DLD1 (cell line): Measurements from ENCODE around the gene UBAP1L.
"Not testable (repeated sequence)": the region's sequence is repeated elsewhere in the genome, so short reads cannot be mapped to it uniquely, and the experiment has no call there.

Source experiments
- in situ Hi-C: cut with HindIII; loops from 2 replicates; pipeline ENCODE4 v1.10.0; 2017; ENCODE audit warnings: low sequenced_read_pairs

Gene UBAP1L

DNA sequence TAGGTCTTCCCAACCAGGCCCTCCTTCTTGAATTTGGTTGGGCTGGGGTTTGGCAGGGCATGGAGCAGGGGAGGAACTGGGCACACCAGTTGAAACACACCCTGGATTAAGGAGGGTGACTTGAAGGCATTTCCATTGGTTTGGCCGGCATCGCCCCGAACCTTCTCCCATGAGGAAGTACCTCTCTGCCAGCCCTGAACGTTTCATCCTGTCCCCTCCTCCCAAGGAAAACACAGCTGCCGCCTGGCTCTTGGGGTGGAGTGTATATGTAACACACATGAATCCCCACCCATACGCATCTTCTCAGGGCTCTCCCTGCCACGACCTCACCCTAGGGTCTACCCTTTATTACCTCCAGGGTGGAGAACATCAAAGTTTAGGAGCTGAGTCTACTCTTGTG is 14.6 kb downstream of the UBAP1L start:
- in situ Hi-C loops = no loop called here

DNA sequence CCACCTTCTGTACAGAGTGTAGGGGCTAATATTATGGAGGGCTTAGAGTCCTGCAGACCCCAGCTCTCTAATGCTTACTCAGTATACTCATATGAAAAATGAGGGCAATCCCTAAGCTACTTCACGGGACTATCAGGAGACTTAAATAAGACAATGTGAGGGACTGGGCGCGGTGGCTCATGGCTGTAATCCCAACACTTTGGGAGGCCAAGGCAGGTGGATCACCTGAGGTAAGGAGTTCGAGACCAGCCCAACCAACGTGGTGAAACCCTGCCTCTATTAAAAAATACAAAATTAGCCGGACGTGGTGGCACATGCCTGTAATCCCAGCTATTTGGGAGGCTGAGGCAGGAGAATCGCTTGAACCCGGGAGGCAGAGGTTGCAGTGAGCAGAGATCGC is 15.2 kb downstream of the UBAP1L start:
- in situ Hi-C loops = not testable (repeated sequence)

DNA sequence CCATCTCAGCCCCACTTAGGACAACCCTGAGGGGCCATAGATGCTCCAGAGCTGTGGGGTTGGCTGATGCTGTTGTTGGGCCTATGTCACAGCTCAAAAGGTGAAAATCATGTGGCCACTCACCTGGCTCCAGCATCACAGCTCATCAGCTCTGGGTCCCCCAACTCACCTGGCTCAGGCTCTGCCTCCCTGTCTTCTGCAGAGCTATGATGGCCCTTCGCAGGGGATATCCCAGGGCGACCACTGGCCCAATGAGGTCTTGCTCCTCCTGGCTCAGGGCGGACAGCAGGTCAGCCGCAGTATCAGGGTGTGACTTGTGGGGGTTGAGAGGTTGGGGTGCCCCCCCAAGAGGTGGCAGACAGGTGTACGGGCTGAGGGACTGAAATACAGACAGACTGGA is 15.7 kb downstream of the UBAP1L start:
- in situ Hi-C loops = no loop called here

DNA sequence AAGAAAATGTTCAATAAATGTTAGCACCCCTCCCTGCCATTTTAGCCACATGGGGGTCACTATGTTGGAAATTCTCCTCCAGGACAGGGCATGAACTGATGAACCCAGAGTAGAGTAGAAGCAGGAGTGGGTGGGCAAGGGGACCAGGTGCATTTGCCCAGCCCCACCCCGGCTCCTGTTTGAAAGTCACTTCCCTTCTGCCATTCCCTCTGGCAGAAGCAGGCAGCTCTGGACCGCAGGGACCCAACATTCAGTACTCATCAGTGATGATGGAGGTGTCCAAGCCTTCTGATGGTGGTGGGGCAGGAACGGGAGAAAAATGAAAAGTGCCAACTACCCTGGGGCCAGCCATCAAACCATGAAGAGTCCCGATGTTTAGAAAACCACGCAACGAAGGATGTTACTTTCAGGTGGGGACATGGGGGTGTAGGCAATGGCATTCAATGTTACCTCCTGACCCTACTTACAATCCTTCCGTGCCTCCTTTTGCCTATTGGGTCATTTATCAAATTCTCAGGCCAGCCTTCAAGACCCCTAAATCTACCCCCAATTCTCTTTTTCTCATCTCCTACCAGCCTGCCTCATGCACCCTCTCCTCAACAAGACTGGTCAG is 17.2 kb downstream of the UBAP1L start:
- in situ Hi-C loops = no loop called here

DNA sequence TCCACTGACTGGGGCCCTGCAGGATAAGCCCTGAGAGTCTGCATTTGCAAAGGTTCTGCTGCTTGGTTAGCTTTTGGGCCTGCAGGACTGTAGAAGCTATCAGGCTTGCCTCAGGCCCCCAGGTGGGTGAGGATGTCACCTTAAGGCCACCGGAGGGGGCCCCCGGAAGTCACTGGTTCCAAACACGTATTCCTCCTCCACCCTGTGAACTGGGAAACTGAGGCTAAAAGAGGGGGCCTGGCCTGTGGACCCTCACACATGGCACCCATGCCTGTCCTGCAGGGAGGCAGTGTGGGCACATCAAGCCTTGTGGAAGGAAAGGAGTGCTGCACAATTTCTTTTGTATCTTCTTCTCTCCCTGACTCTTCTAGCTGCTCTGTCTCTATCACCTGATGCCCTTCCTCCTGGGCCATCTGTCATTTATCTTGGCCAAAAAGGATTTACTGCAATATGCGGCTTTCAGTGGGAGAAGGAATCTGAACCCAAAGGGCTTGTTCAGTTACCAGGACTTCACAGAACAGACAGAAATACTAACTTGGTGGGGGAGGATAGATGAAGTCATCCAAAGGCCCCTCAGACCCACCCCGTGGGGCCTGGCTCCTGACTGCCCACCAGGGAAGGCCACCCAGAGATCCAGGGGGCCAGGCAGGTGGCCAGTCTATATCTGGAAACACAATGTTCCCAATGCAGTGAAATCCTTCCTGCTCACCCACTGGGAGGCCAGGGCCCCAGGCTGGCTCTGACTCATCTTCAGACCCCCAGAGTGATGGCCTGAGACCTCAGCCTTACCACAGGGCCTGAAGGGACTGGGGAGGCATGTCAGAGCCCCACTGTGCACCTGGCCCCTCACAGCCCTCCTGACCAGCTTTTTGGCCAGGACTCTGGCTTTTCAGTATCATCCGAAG is 18.3 kb downstream of the UBAP1L start:
- in situ Hi-C loops = no loop called here

DNA sequence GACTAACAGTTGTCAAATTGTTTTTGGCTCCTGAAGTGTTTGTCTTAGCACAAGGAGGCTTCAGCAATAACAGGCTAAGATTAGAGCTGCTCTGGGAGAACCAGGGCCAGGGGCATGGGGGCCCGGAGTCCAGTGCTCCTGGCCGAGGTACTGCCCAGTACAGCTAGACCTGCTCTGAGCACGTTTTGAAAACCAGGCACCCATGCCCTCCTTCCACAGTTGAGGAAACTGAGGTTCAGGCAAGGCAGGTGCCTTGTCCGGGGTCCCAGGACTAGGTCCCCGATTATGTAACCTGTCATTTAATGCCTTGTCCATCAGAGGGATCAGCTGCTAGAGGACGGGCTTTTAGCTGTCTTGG is 19.3 kb downstream of the UBAP1L start:
- in situ Hi-C loops = no loop called here

DNA sequence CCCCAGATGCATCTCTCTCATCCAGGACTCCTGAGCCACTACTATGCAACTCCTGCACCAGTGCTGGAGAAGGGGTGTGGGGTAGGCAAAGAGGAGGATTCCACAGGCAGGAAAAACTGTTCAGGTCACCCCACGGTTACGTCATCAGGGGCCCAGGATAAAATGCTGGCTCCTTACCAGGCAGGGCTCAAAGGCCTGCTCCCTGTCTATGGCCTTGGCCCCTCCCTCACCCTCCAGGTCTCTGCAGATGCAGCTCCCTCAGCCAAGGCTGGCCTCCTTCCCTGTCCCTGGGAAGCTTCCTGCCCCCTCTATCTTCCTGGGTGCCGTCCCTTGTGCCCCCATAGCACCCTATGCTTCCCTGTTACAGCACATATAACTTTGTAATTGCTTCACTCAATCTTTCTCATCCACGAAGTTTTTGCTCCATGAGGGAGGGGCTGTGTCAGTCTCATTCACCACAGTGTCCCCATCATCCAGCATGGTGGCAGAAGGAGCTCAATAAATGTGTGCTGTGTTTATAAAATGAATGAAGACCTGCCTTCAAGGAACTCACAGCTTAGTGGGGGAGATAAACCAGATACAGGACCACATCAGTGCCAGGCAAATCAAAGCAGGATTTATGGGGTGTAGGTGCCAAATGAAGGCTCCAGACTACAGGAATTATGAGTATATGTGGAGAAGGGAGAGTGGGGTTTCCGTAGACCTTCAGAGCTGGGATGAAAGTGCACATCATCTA is 19.8 kb downstream of the UBAP1L start:
- in situ Hi-C loops = no loop called here

DNA sequence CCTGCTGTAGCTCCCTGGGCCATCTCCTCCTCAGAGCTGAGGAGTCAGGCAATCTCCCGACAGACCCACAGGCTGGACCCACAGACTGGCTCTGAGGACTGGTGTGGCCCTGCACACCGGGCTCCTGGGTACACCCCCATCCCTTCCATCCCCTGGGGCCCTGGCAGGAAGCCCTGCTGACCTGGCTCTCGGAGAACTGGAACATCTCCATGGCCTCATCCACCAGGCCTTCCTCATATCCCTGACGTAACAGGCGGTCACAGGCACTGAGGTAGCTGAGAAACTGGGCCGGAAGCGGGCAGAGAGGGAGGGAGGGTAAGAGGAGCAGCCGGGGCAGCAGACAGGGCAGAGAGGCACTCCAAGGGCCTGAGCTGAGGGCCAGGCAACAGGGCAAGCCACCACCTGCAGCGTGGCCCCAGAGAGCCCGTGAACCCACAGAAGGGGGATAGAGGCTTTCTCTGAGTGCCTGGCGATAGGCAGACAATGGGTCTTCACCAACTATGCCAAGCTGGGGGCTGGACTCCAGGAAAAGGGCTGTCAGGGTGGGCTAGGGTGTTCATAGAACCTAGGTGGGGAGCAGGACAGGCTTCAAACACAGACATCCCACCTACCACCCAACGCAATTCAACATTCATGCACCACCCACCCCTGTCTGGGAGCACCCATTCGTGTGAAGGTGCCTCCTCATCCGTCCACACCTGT is 20.6 kb downstream of the UBAP1L start:
- in situ Hi-C loops = no loop called here

DNA sequence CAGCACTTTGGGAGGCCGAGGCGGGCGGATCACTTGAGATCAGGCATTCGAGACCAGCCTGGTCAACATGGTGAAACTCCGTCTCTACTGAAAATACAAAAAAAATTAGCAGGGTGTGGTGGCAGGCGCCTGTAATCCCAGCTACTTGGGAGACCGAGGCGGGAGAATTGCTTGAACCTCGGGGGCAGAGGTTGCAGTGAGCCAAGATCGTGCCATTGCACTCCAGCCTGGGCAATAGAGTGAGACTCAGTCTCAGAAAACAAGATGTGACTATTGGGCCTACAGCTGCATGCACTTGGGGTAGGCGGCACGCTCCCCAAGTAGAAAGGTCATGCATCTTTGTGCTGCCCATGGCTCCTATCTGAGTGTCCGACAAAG is 21.2 kb downstream of the UBAP1L start:
- in situ Hi-C loops = not testable (repeated sequence)

DNA sequence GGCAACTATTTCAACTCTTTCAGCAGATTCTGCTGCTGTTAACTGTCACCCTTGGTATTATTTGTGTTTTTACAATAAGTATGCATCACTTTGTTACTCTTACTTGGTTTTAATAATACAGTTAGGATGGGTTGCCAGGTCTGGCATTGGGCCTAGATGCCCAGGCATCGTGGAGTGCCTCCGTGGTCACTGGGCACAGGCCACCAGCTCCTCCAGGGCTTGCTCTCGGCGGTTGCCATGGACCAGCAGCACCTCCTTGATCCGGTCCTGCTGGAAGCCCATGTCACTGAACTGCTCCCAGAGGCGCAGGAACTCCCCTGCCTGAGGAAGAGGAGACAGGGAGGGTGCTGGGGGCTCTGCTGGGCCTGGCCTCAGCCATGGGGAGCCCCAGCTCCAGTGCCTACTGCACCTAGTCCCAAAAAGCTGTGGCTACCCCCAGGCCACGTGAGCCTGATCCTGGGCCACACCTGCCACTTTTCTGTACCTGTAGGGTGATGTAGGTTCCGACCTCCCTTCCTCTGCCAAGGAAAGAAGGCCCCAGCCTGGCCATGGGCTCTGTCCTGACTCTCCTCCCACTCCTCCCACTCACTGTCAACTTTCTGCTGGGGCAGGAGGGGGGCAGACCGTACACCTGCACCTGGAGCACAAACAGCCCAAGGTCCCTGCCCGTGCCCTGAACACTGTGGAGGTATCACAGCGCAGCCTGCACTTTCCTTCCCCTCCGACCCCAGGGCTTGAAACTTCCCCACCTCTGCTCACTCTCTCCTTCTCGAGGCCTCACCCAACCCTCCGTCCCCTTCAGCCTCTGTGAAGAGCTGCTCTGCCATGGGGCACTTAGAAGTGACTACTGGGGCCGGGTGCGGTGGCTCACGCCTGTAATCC is 21.8 kb downstream of the UBAP1L start:
- in situ Hi-C loops = no loop called here

DNA sequence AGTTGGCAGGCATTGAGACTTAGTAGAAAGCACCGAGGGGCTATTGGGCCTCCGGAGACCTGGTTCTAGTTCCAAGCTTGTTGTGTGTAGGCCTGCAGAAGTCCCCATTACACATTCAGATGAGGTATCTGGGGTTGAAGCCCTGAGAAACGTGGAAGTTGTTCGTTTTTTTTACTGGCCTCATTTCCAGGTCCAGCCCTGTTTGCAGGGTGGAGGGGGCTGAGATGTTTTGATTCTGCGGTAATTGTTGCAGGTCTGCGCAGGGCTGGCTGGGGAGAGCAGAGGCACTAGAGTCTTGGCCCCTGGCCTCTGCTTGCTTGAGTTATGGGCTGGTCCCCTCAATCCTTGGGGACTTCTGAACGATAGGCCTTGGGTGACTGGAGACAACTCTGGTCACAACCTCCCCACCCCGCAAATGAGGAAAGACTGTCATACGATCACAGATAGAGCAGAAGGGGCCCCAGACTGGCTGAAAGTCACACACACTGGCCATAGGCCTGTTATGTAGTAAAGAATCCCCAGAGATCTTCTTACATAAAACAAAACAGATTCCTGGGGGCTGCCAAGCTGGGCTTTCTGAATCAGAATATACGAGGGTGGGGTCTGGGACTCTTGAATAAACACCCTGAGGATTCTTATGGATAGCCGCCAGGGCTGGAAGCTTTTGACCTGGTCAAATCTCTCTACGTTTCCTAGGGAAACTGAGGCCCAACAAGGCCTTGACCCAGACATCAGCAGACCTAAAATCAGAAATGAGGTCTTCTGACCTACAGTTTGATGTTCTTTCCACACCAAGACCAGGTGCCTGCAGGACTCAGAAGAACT is 22.8 kb downstream of the UBAP1L start:
- in situ Hi-C loops = no loop called here

DNA sequence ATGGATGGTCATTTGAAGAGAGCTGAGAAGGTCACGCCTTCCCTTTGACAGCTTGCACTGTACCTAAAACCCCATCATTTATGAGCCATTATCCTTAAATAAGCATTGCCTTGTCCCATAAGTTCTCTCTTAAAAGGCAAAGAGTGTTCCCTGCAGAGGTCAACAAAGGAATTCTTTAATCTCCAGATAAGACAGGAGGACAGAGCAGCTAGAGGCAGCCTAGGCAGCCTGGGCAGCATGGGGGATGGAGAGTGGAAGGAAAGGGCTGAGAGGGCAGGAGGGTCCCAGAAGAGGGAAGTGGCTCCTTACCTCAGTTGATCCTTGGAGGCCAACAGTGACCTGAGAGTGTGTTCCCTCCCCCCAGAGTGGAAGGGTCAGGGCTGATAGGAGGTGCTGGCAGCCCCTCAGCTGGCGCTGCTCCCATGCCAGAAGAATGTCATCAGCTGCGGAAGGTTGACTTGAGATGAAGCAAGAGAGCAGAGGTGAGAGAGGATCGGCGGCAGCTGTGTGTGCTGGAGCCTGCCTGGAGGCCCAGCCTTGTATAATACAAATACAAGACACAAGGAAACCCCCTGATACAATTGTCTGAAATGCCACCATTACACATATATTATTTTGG is 25.7 kb downstream of the UBAP1L start:
- in situ Hi-C loops = no loop called here

DNA sequence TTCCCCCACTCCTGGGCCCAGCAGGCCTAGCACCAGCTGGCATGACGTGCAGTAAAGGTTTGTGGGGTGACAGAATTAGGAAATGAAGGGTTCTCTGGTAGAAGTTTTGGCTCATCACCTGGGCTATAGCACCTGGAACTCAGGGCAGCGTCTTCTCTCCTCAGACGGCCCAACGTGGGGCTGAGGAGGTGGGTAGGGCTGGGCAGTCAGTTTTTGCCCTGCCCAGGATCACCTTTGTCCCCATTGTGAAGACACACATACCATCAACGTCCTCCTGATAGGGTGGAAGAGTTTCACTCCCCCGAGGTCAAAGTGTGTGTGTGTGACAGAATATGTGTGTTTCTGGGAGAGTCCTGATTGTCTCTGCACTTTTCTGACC is 26.4 kb downstream of the UBAP1L start:
- in situ Hi-C loops = no loop called here

DNA sequence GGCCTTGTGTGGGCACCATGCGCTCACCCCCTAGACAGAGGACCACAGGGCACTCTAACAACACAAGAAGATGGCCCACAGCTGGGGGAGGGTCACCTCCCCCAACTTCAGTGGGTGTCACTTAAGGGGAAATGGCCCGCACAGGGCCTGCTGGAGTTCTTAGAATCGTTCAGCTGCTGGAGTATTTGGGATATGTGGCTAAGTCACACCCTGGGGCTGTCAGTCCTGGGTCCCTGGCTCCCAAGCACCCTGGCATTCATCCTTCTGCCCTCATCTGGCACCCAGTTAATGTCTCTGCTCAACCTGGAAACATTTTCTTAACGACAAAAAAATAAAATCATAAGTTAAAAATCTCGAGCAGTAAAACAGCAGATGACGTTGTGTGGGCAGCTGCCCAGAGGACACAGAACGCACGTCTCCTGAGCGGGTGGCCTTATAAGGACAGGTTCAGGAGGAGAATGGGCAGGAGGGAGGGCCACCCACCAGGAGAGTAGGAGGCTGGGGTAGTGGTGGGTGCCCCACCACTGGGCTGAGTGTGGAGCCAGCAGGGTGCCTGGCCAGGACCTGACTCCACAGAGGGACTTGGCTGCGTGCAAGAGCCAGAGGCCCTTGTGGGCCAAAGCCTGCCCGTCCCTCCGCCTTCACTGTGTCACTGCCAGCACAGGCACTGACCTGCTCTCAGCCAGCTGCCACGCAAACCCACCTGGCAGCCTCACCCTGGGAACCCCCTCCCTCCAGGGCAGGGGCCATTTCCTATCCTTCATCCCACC is 26.9 kb downstream of the UBAP1L start:
- in situ Hi-C loops = no loop called here

DNA sequence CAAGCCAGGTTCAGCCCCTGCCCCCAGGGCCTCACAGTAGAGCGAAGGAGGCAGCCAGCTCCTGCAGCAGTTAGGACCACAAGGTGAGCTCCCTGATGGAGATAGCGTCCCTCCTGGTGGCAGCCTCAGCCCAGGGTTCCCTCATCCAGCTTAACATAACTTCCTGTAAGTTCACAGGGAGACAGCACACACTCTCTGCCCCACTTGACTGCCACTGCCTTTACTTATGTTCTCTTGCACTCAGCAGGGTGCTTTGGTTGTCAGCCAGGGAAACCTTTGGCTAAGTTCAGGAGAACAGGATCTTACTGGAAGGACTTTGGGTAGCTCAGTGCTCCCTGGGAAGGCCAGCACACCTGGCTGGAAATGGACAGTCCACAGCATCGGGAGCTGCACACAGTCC is 27.6 kb downstream of the UBAP1L start:
- in situ Hi-C loops = no loop called here

DNA sequence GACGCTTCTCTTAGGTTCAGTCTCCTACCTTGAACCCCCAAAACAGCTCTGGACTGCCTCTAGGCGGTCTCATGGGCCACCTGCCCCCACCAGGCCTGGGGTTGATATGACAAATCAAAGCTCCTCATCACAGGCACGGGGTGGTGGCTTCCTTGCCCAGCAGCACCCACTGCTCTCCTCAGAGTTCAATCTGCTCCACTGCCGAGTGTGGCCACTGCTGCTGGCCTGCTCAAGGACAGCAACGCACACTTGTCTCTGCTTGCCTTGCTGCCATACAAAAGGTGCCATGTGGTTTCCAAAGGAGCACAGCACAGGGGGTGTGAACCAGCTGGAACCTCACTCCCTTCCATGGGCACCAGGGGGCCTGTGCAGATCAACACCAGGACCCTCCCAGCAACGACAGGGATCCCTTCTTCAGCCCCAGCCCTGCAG is 28.3 kb downstream of the UBAP1L start:
- in situ Hi-C loops = no loop called here

DNA sequence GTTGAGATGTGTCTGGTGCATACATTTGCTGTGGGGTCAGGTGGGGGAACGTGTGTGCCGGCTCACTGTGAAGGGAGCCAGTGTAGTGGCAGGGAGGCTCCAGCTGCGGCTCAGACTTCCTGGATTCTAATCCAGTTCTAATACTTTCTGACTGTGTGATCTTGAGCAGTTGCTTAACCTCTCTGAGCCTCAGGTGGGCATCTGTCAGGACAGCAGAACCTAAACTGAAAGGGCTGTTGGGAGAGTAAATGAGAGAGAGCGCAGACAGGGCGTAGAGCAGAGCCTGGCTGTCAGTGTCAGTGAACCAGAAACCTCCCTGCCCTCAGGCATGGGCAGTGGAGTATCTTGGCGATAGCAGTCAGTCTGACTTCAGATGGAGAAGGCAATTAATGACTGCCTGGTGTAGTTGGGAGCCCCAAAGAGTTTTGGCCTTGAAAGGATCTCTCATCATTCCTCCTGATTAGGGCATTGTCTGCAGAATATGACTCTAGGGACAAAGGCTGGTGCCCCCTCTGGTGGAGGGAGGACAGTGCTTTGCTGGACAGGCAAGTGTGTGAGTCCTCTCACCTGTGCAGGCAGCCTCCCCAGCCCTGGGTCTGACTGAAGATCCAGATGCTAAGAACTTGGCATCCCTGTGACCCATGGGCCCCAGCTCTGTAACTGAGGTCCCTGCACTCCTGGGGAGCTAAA is 28.9 kb downstream of the UBAP1L start:
- in situ Hi-C loops = no loop called here
